H9 (cell line): ENCODE data around the gene OSBPL9. TPM values are rescaled to one million over a fixed set of nuclear protein-coding genes. Genes with fewer than 3 reads are reported as not detected.

Experiments
- DNase-seq: peaks from one replicate; pipeline ENCODE4 v3.0.0-alpha.2; 2017
- H2AFZ ChIP-seq: one replicate; pipeline ENCODE4 v1.6.1; 2013; ENCODE audit warnings: mild to moderate bottlenecking, low read length, control low read depth, moderate library complexity
- H2AK5ac ChIP-seq: 2 replicates; pipeline ENCODE4 v1.6.1; 2013; ENCODE audit warnings: low read length, control low read depth, mixed read lengths; ENCODE audit not compliant: insufficient read length
- H2BK120ac ChIP-seq: one replicate; pipeline ENCODE4 v1.6.1; 2013; ENCODE audit warnings: low read depth, mild to moderate bottlenecking, low read length, control low read depth, inconsistent platforms; ENCODE audit not compliant: poor library complexity, severe bottlenecking
- H2BK12ac ChIP-seq: 2 replicates; pipeline ENCODE4 v1.6.1; 2013; ENCODE audit warnings: low read length, control low read depth, mixed read lengths, low read depth; ENCODE audit not compliant: insufficient read length
- H2BK15ac ChIP-seq: 2 replicates; pipeline ENCODE4 v1.6.1; 2013; ENCODE audit warnings: low read depth, low read length, control low read depth
- H2BK20ac ChIP-seq: one replicate; pipeline ENCODE4 v1.6.1; 2013; ENCODE audit warnings: low read depth, mild to moderate bottlenecking, low read length, control low read depth, inconsistent platforms; ENCODE audit not compliant: poor library complexity, severe bottlenecking
- H2BK5ac ChIP-seq: 2 replicates; pipeline ENCODE4 v1.6.1; 2013; ENCODE audit warnings: low read length, control low read depth, mixed read lengths; ENCODE audit not compliant: insufficient read length
- H3K14ac ChIP-seq: 2 replicates; pipeline ENCODE4 v1.6.1; 2013; ENCODE audit warnings: low read length, control low read depth; ENCODE audit not compliant: insufficient read depth
- H3K18ac ChIP-seq: 2 replicates; pipeline ENCODE4 v1.6.1; 2013; ENCODE audit warnings: low read depth, mild to moderate bottlenecking, mixed read lengths, low read length, control low read depth; ENCODE audit not compliant: insufficient read length
- H3K23ac ChIP-seq: 2 replicates; pipeline ENCODE4 v1.6.1; 2013; ENCODE audit warnings: low read length, control low read depth, mixed read lengths, low read depth; ENCODE audit not compliant: insufficient read length
- H3K23me2 ChIP-seq: 2 replicates; pipeline ENCODE4 v1.6.1; 2013; ENCODE audit warnings: low read depth, mild to moderate bottlenecking, mixed read lengths, low read length, control low read depth; ENCODE audit not compliant: insufficient read length, poor library complexity, severe bottlenecking
- H3K27ac ChIP-seq: 2 replicates; pipeline ENCODE4 v1.5.1; 2013; ENCODE audit warnings: low read length, control low read depth, mixed read lengths, low read depth; ENCODE audit not compliant: insufficient read length
- H3K27me3 ChIP-seq: 2 replicates; pipeline ENCODE4 v1.6.1; 2013; ENCODE audit warnings: low read length, control low read depth, inconsistent platforms; ENCODE audit not compliant: insufficient read depth
- H3K4ac ChIP-seq: 2 replicates; pipeline ENCODE4 v1.6.1; 2013; ENCODE audit warnings: low read depth, mild to moderate bottlenecking, control low read depth, inconsistent platforms, low read length, moderate library complexity
- H3K4me1 ChIP-seq: 2 replicates; pipeline ENCODE4 v1.6.1; 2013; ENCODE audit warnings: low read length, control low read depth, inconsistent platforms; ENCODE audit not compliant: insufficient read depth
- H3K4me2 ChIP-seq: 2 replicates; pipeline ENCODE4 v1.6.1; 2013; ENCODE audit warnings: low read length, control low read depth, mixed read lengths; ENCODE audit not compliant: insufficient read length, insufficient read depth
- H3K56ac ChIP-seq: 2 replicates; pipeline ENCODE4 v1.6.1; 2013; ENCODE audit warnings: low read depth, mild to moderate bottlenecking, mixed read lengths, low read length, control low read depth; ENCODE audit not compliant: insufficient read length
- H3K79me1 ChIP-seq: 2 replicates; pipeline ENCODE4 v1.6.1; 2013; ENCODE audit warnings: low read depth, mild to moderate bottlenecking, moderate library complexity, low read length, control low read depth, inconsistent platforms; ENCODE audit not compliant: insufficient read depth, poor library complexity, severe bottlenecking
- H3K79me2 ChIP-seq: 2 replicates; pipeline ENCODE4 v1.6.1; 2013; ENCODE audit warnings: low read length, control low read depth, inconsistent platforms; ENCODE audit not compliant: insufficient read depth
- H3K9ac ChIP-seq: 2 replicates; pipeline ENCODE4 v1.6.1; 2013; ENCODE audit warnings: low read length, control low read depth, mixed read lengths; ENCODE audit not compliant: insufficient read length; ENCODE audit errors: extremely low read depth
- H3K9me3 ChIP-seq: one replicate; pipeline ENCODE4 v1.6.1; 2013; ENCODE audit warnings: low read depth, low read length, inconsistent platforms; ENCODE audit not compliant: control insufficient read depth
- H3T11ph ChIP-seq: one replicate; pipeline ENCODE4 v1.6.1; 2013; ENCODE audit warnings: mild to moderate bottlenecking, low read length, control low read depth, inconsistent platforms
- H4K20me1 ChIP-seq: one replicate; pipeline ENCODE4 v1.6.1; 2013; ENCODE audit not compliant: control insufficient read depth, insufficient read length, insufficient read depth
- H4K5ac ChIP-seq: 2 replicates; pipeline ENCODE4 v1.6.1; 2013; ENCODE audit warnings: low read depth, mild to moderate bottlenecking, mixed read lengths, low read length, control low read depth; ENCODE audit not compliant: insufficient read length
- H4K8ac ChIP-seq: replicated peaks from 2 replicates; pipeline ENCODE4 v1.6.1; 2013; ENCODE audit warnings: low read length, control low read depth, mixed read lengths, low read depth; ENCODE audit not compliant: insufficient read length
- H4K91ac ChIP-seq: 2 replicates; pipeline ENCODE4 v1.6.1; 2013; ENCODE audit warnings: low read depth, mild to moderate bottlenecking, moderate library complexity, mixed read lengths, low read length, control low read depth; ENCODE audit not compliant: insufficient read length
- H3K27ac Mint-ChIP-seq, 3 experiments: 2 replicates in 2 of 3; 3 replicates in 1 of 3; pipeline ENCODE4 v1.8.0; 2020 to 2021; ENCODE audit warnings: mixed read lengths in 3 of 3, mild to moderate bottlenecking in 1 of 3, moderate library complexity in 1 of 3
- H3K27me3 Mint-ChIP-seq: 2 replicates; pipeline ENCODE4 v1.8.0; 2021; ENCODE audit warnings: low read depth, mild to moderate bottlenecking, moderate library complexity, mixed read lengths
- H3K36me3 Mint-ChIP-seq, 3 experiments: 2 replicates in 2 of 3; 3 replicates in 1 of 3; pipeline ENCODE4 v1.8.0; 2020 to 2021; ENCODE audit warnings: low read depth in 3 of 3, mixed read lengths in 3 of 3; ENCODE audit not compliant: insufficient read depth in 1 of 3
- H3K4me1 Mint-ChIP-seq, 2 experiments: 2 replicates each; pipeline ENCODE4 v1.8.0; 2020; ENCODE audit warnings: mixed read lengths in 2 of 2
- H3K4me3 Mint-ChIP-seq, 2 experiments: 2 replicates in 1 of 2; 3 replicates in 1 of 2; pipeline ENCODE4 v1.8.0; 2020 to 2021; ENCODE audit warnings: mild to moderate bottlenecking in 2 of 2, mixed read lengths in 2 of 2, moderate library complexity in 1 of 2
- H3K9me3 Mint-ChIP-seq, 2 experiments: 2 replicates in 1 of 2; 3 replicates in 1 of 2; pipeline ENCODE4 v1.8.0; 2020; ENCODE audit warnings: mild to moderate bottlenecking in 2 of 2, mixed read lengths in 2 of 2, moderate library complexity in 1 of 2
- CTCF ChIP-seq: fragments of 200-600 bp; sonication (generic); conservative IDR thresholded peaks from 3 replicates; pipeline ENCODE4 v1.8.0; 2021; ENCODE audit warnings: antibody characterized with exemption, mild to moderate bottlenecking
- WGBS: extraction: QIAGEN DNeasy Blood & Tissue Kit; methylation state at CpG from one replicate; pipeline ENCODE4 v1.1.7; 2013; ENCODE audit warnings: missing lambda C conversion rate, low lambda C conversion rate, mixed read lengths; ENCODE audit not compliant: insufficient read length; ENCODE audit errors: extremely low coverage; 5-methylcytosine and 5-hydroxymethylcytosine counted together
- total RNA-seq: library from RNA; stranded (reverse); gene quantifications from 2 replicates; pipeline ENCODE4 v1.2.1, GENCODE V29; 2021

The OSBPL9 gene
- total RNA-seq, 1 experiment from 2014 or later: 76.7 TPM

GRCh38 chr1:51799372-51799771, 182.5 kb downstream of the OSBPL9 start:
- WGBS: no CpG with 5 or more reads among the region's 2 CpGs
- H2BK15ac ChIP-seq: no peak overlapping the region
- no peaks in the 10 kb centered on the region for H3K27me3 Mint-ChIP-seq
- H4K8ac ChIP-seq: no peak overlapping the region
- no peak overlapping the region for H4K91ac ChIP-seq
- no peak overlapping the region for H3K56ac ChIP-seq
- no peak overlapping the region for H3K4ac ChIP-seq
- no peak overlapping the region for H4K5ac ChIP-seq
- no peak overlapping the region for H3K4me3 Mint-ChIP-seq
- H2AFZ ChIP-seq: no peak overlapping the region
- H3K4me1 Mint-ChIP-seq: no peaks in the 10 kb centered on the region
- H3K27ac ChIP-seq: no peak overlapping the region
- no peak overlapping the region for H2BK5ac ChIP-seq
- no peak for DNase-seq
- no peak for TF ChIP-seq CTCF
- H3K27me3 ChIP-seq: no peaks in the 10 kb centered on the region
- peaks cover 21 to 64% (median 46%) of the 10 kb centered on the region in 3 experiments; a peak in 6 of 7 replicates for H3K36me3 Mint-ChIP-seq
- no peak overlapping the region for H2BK20ac ChIP-seq
- H4K20me1 ChIP-seq: no peaks in the 10 kb centered on the region
- no peak overlapping the region for H3K18ac ChIP-seq
- H2AK5ac ChIP-seq: no peak overlapping the region
- no peak overlapping the region for H3K27ac Mint-ChIP-seq
- H3K9me3 Mint-ChIP-seq: no peaks in the 10 kb centered on the region
- H3K9me3 ChIP-seq: no peaks in the 10 kb centered on the region
- no peak overlapping the region for H3T11ph ChIP-seq
- H3K23ac ChIP-seq: no peak overlapping the region
- H3K9ac ChIP-seq: no peak overlapping the region
- H3K79me2 ChIP-seq: no peaks in the 10 kb centered on the region
- H3K79me1 ChIP-seq: no peaks in the 10 kb centered on the region
- no peak overlapping the region for H2BK120ac ChIP-seq
- H3K4me2 ChIP-seq: no peak overlapping the region
- no peak overlapping the region for H3K14ac ChIP-seq
- no peak overlapping the region for H2BK12ac ChIP-seq
- H3K4me1 ChIP-seq: no peaks in the 10 kb centered on the region
- H3K23me2 ChIP-seq: no peaks in the 10 kb centered on the region
